Ascending aorta (tissue), 2 donors: ENCODE data around the gene CD93. TPM values are rescaled to one million over a fixed set of nuclear protein-coding genes. Genes with fewer than 3 reads are reported as not detected.
A peak's percentile ranks its signal among the peaks of the same experiment; 100 is the strongest.

Experiments
- DNase-seq, 2 donors: peaks; one replicate each; pipeline ENCODE4 v3.0.0-alpha.2; 2019; ENCODE audit warnings: low spot score in 2 of 2
- H3K27ac ChIP-seq, 2 donors: fragments of 200-600 bp; sonication (generic); one replicate each; pipeline ENCODE4 v1.5.1; 2016 to 2017; ENCODE audit warnings: mild to moderate bottlenecking in 1 of 2
- H3K27me3 ChIP-seq: fragments of 200-600 bp; sonication (generic); one replicate; pipeline ENCODE4 v1.5.1; 2017
- H3K36me3 ChIP-seq, 2 donors: fragments of 200-600 bp; sonication (generic); one replicate each; pipeline ENCODE4 v1.5.1; 2016
- H3K4me1 ChIP-seq, 2 donors: fragments of 200-600 bp; sonication (generic); one replicate each; pipeline ENCODE4 v1.5.1; 2016 to 2017; ENCODE audit warnings: mild to moderate bottlenecking in 1 of 2
- H3K4me3 ChIP-seq, 2 donors: fragments of 200-600 bp; sonication (generic); one replicate each; pipeline ENCODE4 v1.5.1; 2016 to 2017; ENCODE audit warnings: mild to moderate bottlenecking in 1 of 2
- H3K9me3 ChIP-seq, 2 donors: fragments of 200-600 bp; sonication (generic); one replicate each; pipeline ENCODE4 v1.5.1; 2016
- CTCF ChIP-seq, 3 experiments: fragments of 200-600 bp in 2 of 3; fragments of 450-650 bp in 1 of 3; sonication (generic) in 2 of 3; IDR thresholded peaks; one replicate each; pipeline ENCODE4 v1.5.1; 2016 to 2019; ENCODE audit warnings: antibody characterized with exemption in 3 of 3, mild to moderate bottlenecking in 1 of 3, moderate library complexity in 1 of 3
- intact Hi-C: fragments of 100-400 bp; cut with DNase I; formaldehyde crosslinking; loops from one replicate; pipeline ENCODE4 v1.15.1; 2023
- total RNA-seq: library from RNA; depleted of rRNA; stranded (reverse); fragments of >200 nt; gene quantifications from one replicate; pipeline ENCODE4 v1.1.0, GENCODE V29; 2016

Gene CD93
- total RNA-seq, 1 donor from 2014 or later, result 206 TPM

DNA sequence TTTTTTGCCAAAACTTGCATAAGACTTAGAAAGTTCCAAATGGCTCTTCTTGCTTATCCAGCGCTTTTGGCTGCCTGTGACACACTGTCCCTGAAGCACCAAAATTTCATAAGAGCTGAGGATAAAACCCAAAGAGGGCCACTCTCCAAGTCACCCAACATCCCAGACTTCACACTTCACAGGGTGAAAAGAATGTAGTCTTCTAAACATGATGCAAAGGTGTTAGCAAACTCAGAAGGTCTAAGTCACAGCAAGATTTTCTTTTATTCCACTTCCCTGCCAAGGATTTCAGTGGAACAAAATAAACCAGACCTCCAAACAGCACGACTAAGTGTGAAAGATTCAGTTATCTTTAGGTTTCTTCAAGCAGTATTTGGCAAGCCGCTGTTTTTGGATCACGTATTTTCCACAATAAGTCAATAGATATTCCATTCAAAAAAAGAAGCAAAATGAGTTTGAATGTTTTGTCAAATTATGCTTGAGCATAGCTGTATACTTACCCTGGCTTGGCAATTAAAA, 44.6 kb upstream of the CD93 start:
- H3K4me1 ChIP-seq, result no peaks in the 10 kb centered on the region
- peak overlapping the region in 1 of 2 donors; percentile 3 for H3K27ac ChIP-seq
- no peaks in the 10 kb centered on the region for H3K36me3 ChIP-seq
- intact Hi-C loops, result no loop called here
- no peak for DNase-seq
- no peak for TF ChIP-seq CTCF (IDR thresholded peaks at IDR 0.05)
- no peaks in the 10 kb centered on the region for H3K27me3 ChIP-seq
- H3K4me3 ChIP-seq, result no peak overlapping the region
- no peaks in the 10 kb centered on the region for H3K9me3 ChIP-seq

GRCh38 chr20:23129891-23130621, 43.9 kb upstream of the CD93 start:
- no peaks in the 10 kb centered on the region for H3K27me3 ChIP-seq
- H3K4me1 ChIP-seq, result no peaks in the 10 kb centered on the region
- no peak for TF ChIP-seq CTCF (IDR thresholded peaks at IDR 0.05)
- DNase-seq, result no peak
- no peak overlapping the region for H3K27ac ChIP-seq
- intact Hi-C loops, result no loop called here
- no peaks in the 10 kb centered on the region for H3K9me3 ChIP-seq
- no peaks in the 10 kb centered on the region for H3K36me3 ChIP-seq
- no peak overlapping the region for H3K4me3 ChIP-seq

- no peak for DNase-seq
- intact Hi-C loops, result no loop called here
- Histone ChIP-seq H3K9me3 (no peaks in the 10 kb centered on the region), H3K36me3 (no peaks in the 10 kb centered on the region), H3K4me1 (no peaks in the 10 kb centered on the region), H3K4me3 (no peak overlapping the region), H3K27ac (no peak overlapping the region), H3K27me3 (no peaks in the 10 kb centered on the region)
- TF ChIP-seq CTCF (IDR thresholded peaks at IDR 0.05), result no peak
Measured at GRCh38 chr20:23129266-23129665, 43.1 kb upstream of the CD93 start.

GRCh38 chr20:23128461-23129125, 42.5 kb upstream of the CD93 start:
- Histone ChIP-seq H3K9me3 (no peaks in the 10 kb centered on the region), H3K4me1 (no peaks in the 10 kb centered on the region), H3K4me3 (no peak overlapping the region), H3K27ac (peak overlapping the region in 1 of 2 donors; percentile 21), H3K27me3 (no peaks in the 10 kb centered on the region), H3K36me3 (no peaks in the 10 kb centered on the region)
- intact Hi-C loops, result no loop called here
- no peak for TF ChIP-seq CTCF (IDR thresholded peaks at IDR 0.05)
- DNase-seq, result no peak

- Histone ChIP-seq H3K9me3 (no peaks in the 10 kb centered on the region), H3K27ac (no peak overlapping the region), H3K27me3 (no peaks in the 10 kb centered on the region), H3K4me3 (no peak overlapping the region), H3K4me1 (no peaks in the 10 kb centered on the region), H3K36me3 (no peaks in the 10 kb centered on the region)
- no peak for DNase-seq
- no peak for TF ChIP-seq CTCF (IDR thresholded peaks at IDR 0.05)
- intact Hi-C loops, result no loop called here
Measured at GRCh38 chr20:23127506-23128279, 41.6 kb upstream of the CD93 start.
